GM23338 (cell line): ENCODE measurements around the gene PSMD5.

Experiments used
- CTCF ChIP-seq, 2 experiments: fragments of 200-600 bp in 1 of 2; sonication (generic) in 1 of 2; conservative IDR thresholded peaks; 2 replicates each; pipeline versions ENCODE4 v1.5.1 to v1.6.1; 2016 to 2017; ENCODE audit warnings: antibody characterized with exemption in 2 of 2, low read depth in 2 of 2, mild to moderate bottlenecking in 2 of 2, moderate library complexity in 1 of 2
- EZH2phosphoT487 ChIP-seq: fragments of 200-600 bp; sonication (generic); IDR thresholded peaks from one replicate; pipeline ENCODE4 v1.8.1; 2018; ENCODE audit warnings: antibody characterized with exemption; ENCODE audit not compliant: unreplicated experiment
- POLR2AphosphoS5 ChIP-seq: IDR thresholded peaks from 2 replicates; pipeline ENCODE4 v1.6.1; 2016; ENCODE audit warnings: antibody characterized with exemption, low read depth
- TF ChIP-seq, protein P1 (sequence below): IDR thresholded peaks from one replicate; pipeline ENCODE4 v1.6.1; 2018; ENCODE audit warnings: antibody characterized with exemption; ENCODE audit not compliant: unreplicated experiment

DNA sequence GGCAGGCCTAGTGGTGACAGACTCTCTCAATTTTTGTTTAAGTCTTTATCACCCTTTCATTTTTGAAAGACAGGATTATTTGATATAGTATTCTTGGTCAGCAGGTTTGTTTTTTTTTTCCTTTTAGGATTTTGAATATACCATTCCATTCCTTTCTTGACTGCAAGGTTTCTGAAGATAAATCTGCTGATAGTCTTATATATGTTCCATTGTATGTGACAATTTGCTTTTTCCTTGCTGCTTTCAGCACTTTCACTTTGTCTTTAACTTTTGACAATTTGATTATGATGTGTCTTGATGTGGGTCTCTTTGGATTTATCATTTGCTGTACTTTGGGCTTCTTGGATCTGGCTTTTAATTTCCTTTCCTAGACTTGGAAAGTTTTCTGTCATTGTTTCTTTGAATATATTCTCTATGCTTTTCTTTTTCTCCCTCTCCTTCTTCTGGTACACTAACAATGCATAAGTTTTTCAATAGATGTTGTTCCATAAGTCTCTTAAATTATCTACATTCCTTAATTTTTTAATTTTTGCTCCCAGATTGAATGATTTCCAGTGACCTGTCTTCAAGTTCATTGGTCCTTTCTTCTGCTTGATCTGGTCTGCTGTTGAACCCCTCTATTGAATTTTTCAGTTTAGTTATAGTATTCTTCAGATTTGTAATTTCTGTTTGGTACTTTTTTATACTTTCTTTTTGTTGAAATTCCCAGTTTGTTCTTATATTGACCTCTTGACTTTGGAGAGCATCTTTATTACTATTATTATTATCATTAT lies 34.9 kb downstream of the PSMD5 start:
- no peak for TF ChIP-seq CTCF (conservative IDR thresholded peaks at IDR 0.05; ENCODE audit: low read depth in 2 of 2)
- TF ChIP-seq POLR2AphosphoS5, result no peak
- TF ChIP-seq, protein P1, sequence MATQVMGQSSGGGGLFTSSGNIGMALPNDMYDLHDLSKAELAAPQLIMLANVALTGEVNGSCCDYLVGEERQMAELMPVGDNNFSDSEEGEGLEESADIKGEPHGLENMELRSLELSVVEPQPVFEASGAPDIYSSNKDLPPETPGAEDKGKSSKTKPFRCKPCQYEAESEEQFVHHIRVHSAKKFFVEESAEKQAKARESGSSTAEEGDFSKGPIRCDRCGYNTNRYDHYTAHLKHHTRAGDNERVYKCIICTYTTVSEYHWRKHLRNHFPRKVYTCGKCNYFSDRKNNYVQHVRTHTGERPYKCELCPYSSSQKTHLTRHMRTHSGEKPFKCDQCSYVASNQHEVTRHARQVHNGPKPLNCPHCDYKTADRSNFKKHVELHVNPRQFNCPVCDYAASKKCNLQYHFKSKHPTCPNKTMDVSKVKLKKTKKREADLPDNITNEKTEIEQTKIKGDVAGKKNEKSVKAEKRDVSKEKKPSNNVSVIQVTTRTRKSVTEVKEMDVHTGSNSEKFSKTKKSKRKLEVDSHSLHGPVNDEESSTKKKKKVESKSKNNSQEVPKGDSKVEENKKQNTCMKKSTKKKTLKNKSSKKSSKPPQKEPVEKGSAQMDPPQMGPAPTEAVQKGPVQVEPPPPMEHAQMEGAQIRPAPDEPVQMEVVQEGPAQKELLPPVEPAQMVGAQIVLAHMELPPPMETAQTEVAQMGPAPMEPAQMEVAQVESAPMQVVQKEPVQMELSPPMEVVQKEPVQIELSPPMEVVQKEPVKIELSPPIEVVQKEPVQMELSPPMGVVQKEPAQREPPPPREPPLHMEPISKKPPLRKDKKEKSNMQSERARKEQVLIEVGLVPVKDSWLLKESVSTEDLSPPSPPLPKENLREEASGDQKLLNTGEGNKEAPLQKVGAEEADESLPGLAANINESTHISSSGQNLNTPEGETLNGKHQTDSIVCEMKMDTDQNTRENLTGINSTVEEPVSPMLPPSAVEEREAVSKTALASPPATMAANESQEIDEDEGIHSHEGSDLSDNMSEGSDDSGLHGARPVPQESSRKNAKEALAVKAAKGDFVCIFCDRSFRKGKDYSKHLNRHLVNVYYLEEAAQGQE, result no peak
- no peak for TF ChIP-seq EZH2phosphoT487
